ENCODE measurements around the gene CABLES1.
"Not testable (repeated sequence)": the region's sequence is repeated elsewhere in the genome, so short reads cannot be mapped to it uniquely, and the experiment has no call there.

Gene CABLES1

DNA sequence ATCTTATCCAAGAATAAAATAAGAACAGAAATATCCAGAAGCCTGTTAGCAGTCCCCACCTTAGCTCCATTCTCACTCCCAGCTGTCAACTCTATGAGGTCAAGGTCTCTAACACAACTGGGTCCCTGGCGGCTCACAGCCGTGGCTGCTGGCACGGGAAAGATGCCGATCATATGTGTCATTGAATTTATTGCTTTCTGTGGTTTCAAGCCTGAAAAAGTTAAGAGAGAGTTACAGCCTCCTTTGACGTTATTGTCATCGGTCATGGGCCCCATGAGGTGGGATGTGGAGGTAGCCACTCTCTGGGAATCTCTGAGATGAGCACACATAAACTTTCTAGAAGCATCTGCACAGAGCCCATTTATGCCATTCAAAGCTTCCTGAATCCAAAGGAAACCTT is 28.7 kb upstream of the CABLES1 start:
- no peak for TF ChIP-seq EZH2phosphoT487 (conservative IDR thresholded peaks at IDR 0.05; ENCODE audit: low read length)
- TF ChIP-seq, protein P1, sequence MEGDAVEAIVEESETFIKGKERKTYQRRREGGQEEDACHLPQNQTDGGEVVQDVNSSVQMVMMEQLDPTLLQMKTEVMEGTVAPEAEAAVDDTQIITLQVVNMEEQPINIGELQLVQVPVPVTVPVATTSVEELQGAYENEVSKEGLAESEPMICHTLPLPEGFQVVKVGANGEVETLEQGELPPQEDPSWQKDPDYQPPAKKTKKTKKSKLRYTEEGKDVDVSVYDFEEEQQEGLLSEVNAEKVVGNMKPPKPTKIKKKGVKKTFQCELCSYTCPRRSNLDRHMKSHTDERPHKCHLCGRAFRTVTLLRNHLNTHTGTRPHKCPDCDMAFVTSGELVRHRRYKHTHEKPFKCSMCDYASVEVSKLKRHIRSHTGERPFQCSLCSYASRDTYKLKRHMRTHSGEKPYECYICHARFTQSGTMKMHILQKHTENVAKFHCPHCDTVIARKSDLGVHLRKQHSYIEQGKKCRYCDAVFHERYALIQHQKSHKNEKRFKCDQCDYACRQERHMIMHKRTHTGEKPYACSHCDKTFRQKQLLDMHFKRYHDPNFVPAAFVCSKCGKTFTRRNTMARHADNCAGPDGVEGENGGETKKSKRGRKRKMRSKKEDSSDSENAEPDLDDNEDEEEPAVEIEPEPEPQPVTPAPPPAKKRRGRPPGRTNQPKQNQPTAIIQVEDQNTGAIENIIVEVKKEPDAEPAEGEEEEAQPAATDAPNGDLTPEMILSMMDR (IDR thresholded peaks at IDR 0.05; ENCODE audit: insufficient read depth, low read length, poor library complexity, severe bottlenecking), result no peak
- Histone ChIP-seq H3K9me3 (ENCODE audit: insufficient read depth, low read length) (no peaks in the 10 kb centered on the region), H3K27me3 (ENCODE audit: low read length) (no peaks in the 10 kb centered on the region), H3F3A (ENCODE audit: insufficient read depth) (no peaks in the 10 kb centered on the region), H2AFZ (ENCODE audit: low read depth, low read length, severe bottlenecking) (no peak overlapping the region), H3K36me3 (ENCODE audit: low read length) (no peaks in the 10 kb centered on the region), H3K4me3 (ENCODE audit: insufficient read depth, low read length, poor library complexity, severe bottlenecking) (no peak overlapping the region), H3K9ac (ENCODE audit: low read length) (no peak overlapping the region), H3K4me2 (ENCODE audit: low read depth, low read length, poor library complexity, severe bottlenecking) (no peak overlapping the region), H4K20me1 (ENCODE audit: low read depth, low read length) (no peaks in the 10 kb centered on the region), H3K9me2 (replicated peaks; ENCODE audit: insufficient read depth, low read length) (no peaks in the 10 kb centered on the region), H3K79me2 (ENCODE audit: insufficient read depth, low read length) (no peaks in the 10 kb centered on the region), H3K27ac (ENCODE audit: low read depth, low read length) (no peak overlapping the region)

- TF ChIP-seq EZH2phosphoT487 (conservative IDR thresholded peaks at IDR 0.05; ENCODE audit: low read length), result no peak
- TF ChIP-seq, protein P1 (IDR thresholded peaks at IDR 0.05; ENCODE audit: insufficient read depth, low read length, poor library complexity, severe bottlenecking), result no peak
- Histone ChIP-seq H4K20me1 (ENCODE audit: low read depth, low read length) (no peaks in the 10 kb centered on the region), H3K79me2 (ENCODE audit: insufficient read depth, low read length) (no peaks in the 10 kb centered on the region), H3K36me3 (ENCODE audit: low read length) (no peaks in the 10 kb centered on the region), H3K27me3 (ENCODE audit: low read length) (no peaks in the 10 kb centered on the region), H3K4me2 (ENCODE audit: low read depth, low read length, poor library complexity, severe bottlenecking) (no peak overlapping the region), H3K9me3 (ENCODE audit: insufficient read depth, low read length) (no peaks in the 10 kb centered on the region), H3F3A (ENCODE audit: insufficient read depth) (no peaks in the 10 kb centered on the region), H3K27ac (ENCODE audit: low read depth, low read length) (no peak overlapping the region), H3K4me3 (ENCODE audit: insufficient read depth, low read length, poor library complexity, severe bottlenecking) (no peak overlapping the region), H3K9ac (ENCODE audit: low read length) (no peak overlapping the region), H3K9me2 (replicated peaks; ENCODE audit: insufficient read depth, low read length) (no peaks in the 10 kb centered on the region), H2AFZ (ENCODE audit: low read depth, low read length, severe bottlenecking) (no peak overlapping the region)
Measured at GRCh38 chr18:23107718-23108117, 27.6 kb upstream of the CABLES1 start.

DNA sequence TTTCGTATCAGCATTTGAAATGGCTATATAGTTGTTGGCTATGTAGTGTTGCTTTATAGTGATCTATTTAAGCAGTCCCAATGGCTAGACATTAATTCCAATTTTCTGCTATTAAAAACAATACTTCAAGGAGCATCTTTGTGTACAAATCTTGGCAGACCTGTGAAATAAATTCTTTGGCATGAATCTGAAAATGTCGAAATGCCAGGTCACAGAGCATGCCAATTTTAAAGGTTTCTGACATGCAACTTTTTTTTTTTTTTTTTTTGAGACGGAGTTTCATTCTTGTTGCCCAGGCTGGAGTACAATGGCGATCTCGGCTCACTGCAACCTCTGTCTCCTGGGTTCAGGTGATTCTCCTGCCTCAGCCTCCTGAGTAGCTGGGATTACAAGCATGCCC is 26.8 kb upstream of the CABLES1 start:
- Histone ChIP-seq H3K9ac (ENCODE audit: low read length) (no peak overlapping the region), H3K27ac (ENCODE audit: low read depth, low read length) (no peak overlapping the region), H3K36me3 (ENCODE audit: low read length) (no peaks in the 10 kb centered on the region), H3K79me2 (ENCODE audit: insufficient read depth, low read length) (no peaks in the 10 kb centered on the region), H3F3A (ENCODE audit: insufficient read depth) (no peaks in the 10 kb centered on the region), H3K4me2 (ENCODE audit: low read depth, low read length, poor library complexity, severe bottlenecking) (no peak overlapping the region), H3K9me3 (ENCODE audit: insufficient read depth, low read length) (no peaks in the 10 kb centered on the region), H3K4me3 (ENCODE audit: insufficient read depth, low read length, poor library complexity, severe bottlenecking) (no peak overlapping the region), H3K9me2 (replicated peaks; ENCODE audit: insufficient read depth, low read length) (no peaks in the 10 kb centered on the region), H3K27me3 (ENCODE audit: low read length) (no peaks in the 10 kb centered on the region), H4K20me1 (ENCODE audit: low read depth, low read length) (no peaks in the 10 kb centered on the region), H2AFZ (ENCODE audit: low read depth, low read length, severe bottlenecking) (no peak overlapping the region)
- TF ChIP-seq, protein P1 (IDR thresholded peaks at IDR 0.05; ENCODE audit: insufficient read depth, low read length, poor library complexity, severe bottlenecking), result no peak
- no peak for TF ChIP-seq EZH2phosphoT487 (conservative IDR thresholded peaks at IDR 0.05; ENCODE audit: low read length)

GRCh38 chr18:23109163-23109562 is 26.1 kb upstream of the CABLES1 start:
- H3K4me3 ChIP-seq (ENCODE audit: insufficient read depth, low read length, poor library complexity, severe bottlenecking); H4K20me1 ChIP-seq (ENCODE audit: low read depth, low read length); H3K9me2 ChIP-seq (replicated peaks; ENCODE audit: insufficient read depth, low read length); H3K9me3 ChIP-seq (ENCODE audit: insufficient read depth, low read length); H3K9ac ChIP-seq (ENCODE audit: low read length); H3K36me3 ChIP-seq (ENCODE audit: low read length); H3K79me2 ChIP-seq (ENCODE audit: insufficient read depth, low read length); H2AFZ ChIP-seq (ENCODE audit: low read depth, low read length, severe bottlenecking); H3K27me3 ChIP-seq (ENCODE audit: low read length); H3K4me2 ChIP-seq (ENCODE audit: low read depth, low read length, poor library complexity, severe bottlenecking); H3K27ac ChIP-seq (ENCODE audit: low read depth, low read length); H3F3A ChIP-seq (ENCODE audit: insufficient read depth): not testable (repeated sequence)

Measured in SU-DHL-6 (cell line).